ENCODE results near the gene KDM4C.

DNA sequence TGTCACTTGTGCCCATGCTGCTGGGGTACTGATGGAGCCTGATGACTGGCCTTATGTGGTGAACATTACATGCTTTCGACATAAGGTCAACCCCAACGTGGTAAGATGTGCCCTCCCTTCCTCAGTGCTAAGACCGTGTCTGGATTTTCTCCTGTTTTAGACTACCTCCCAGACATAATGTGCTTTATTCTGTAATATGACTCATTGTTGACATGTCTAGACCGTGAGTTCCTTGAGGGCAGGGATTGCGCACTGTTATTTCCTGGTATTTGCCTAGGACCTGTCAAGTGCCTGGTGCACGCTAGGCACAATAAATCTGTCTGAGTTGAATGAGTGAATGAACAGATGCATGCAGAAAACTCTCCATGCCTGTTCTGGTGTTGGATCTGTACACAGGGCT lies 346.0 kb downstream of the KDM4C start:
- TF ChIP-seq, protein P1, sequence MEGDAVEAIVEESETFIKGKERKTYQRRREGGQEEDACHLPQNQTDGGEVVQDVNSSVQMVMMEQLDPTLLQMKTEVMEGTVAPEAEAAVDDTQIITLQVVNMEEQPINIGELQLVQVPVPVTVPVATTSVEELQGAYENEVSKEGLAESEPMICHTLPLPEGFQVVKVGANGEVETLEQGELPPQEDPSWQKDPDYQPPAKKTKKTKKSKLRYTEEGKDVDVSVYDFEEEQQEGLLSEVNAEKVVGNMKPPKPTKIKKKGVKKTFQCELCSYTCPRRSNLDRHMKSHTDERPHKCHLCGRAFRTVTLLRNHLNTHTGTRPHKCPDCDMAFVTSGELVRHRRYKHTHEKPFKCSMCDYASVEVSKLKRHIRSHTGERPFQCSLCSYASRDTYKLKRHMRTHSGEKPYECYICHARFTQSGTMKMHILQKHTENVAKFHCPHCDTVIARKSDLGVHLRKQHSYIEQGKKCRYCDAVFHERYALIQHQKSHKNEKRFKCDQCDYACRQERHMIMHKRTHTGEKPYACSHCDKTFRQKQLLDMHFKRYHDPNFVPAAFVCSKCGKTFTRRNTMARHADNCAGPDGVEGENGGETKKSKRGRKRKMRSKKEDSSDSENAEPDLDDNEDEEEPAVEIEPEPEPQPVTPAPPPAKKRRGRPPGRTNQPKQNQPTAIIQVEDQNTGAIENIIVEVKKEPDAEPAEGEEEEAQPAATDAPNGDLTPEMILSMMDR (IDR thresholded peaks at IDR 0.05) = no peak
- no peak for TF ChIP-seq POLR2A (IDR thresholded peaks at IDR 0.05)
- TF ChIP-seq EP300 (IDR thresholded peaks at IDR 0.05) = no peak
- no peak for TF ChIP-seq POLR2AphosphoS5 (IDR thresholded peaks at IDR 0.05)

All from sigmoid colon (tissue), 4 donors.